HCT116 (cell line): ENCODE results near the gene GCGR.

Experiments used
- ATF3 ChIP-seq: IDR thresholded peaks from 2 replicates; pipeline ENCODE4 v1.6.1; 2012
- CBX3 ChIP-seq: IDR thresholded peaks from 2 replicates; pipeline ENCODE4 v1.6.1; 2012; ENCODE audit warnings: low read depth
- CTCF ChIP-seq, 3 experiments: fragments of 200-600 bp in 1 of 3; sonication (generic) in 1 of 3; IDR thresholded peaks in 2 of 3; conservative IDR thresholded peaks in 1 of 3; 2 replicates each; pipeline ENCODE4 v1.5.1; 2012 to 2017; ENCODE audit warnings: low read depth in 2 of 3, low read length in 2 of 3, antibody characterized with exemption in 1 of 3, borderline replicate concordance in 1 of 3, control low read depth in 1 of 3, mild to moderate bottlenecking in 1 of 3, mixed read lengths in 1 of 3, mixed run types in 1 of 3, moderate library complexity in 1 of 3; ENCODE audit not compliant: insufficient read depth in 1 of 3
- EZH2 ChIP-seq: fragments of 200-600 bp; sonication (generic); IDR thresholded peaks from 2 replicates; pipeline ENCODE4 v1.6.1; 2017; ENCODE audit warnings: antibody characterized with exemption, mixed run types
- EZH2phosphoT487 ChIP-seq: fragments of 200-600 bp; IDR thresholded peaks from 2 replicates; pipeline ENCODE4 v1.6.1; 2018; ENCODE audit warnings: antibody characterized with exemption, borderline replicate concordance
- JUND ChIP-seq: IDR thresholded peaks from 2 replicates; pipeline ENCODE4 v1.6.1; 2012
- POLR2A ChIP-seq: IDR thresholded peaks from 2 replicates; pipeline ENCODE4 v1.7.0; 2011; ENCODE audit warnings: borderline replicate concordance; ENCODE audit not compliant: insufficient read depth, insufficient read length; ENCODE audit errors: extremely low read depth
- POLR2AphosphoS5 ChIP-seq: IDR thresholded peaks from 2 replicates; pipeline ENCODE4 v1.6.1; 2011; ENCODE audit warnings: mild to moderate bottlenecking, low read depth, low read length, moderate library complexity
- TCF7L2 ChIP-seq: IDR thresholded peaks from 2 replicates; pipeline ENCODE4 v1.7.0; 2011; ENCODE audit warnings: borderline replicate concordance, inconsistent platforms; ENCODE audit not compliant: insufficient read depth, insufficient read length; ENCODE audit errors: extremely low read depth
- YY1 ChIP-seq: IDR thresholded peaks from 2 replicates; pipeline ENCODE4 v1.6.1; 2011; ENCODE audit warnings: low read length, low read depth, moderate library complexity, mild to moderate bottlenecking; ENCODE audit not compliant: insufficient replicate concordance; ENCODE audit errors: extremely low read depth

GRCh38 chr17:81829858-81830257, 25.9 kb downstream of the GCGR start:
- no peak for TF ChIP-seq EZH2
- no peak for TF ChIP-seq POLR2A
- TF ChIP-seq ATF3 = no peak
- TF ChIP-seq CTCF (IDR thresholded peaks at IDR 0.05 in 2 of 3, conservative IDR thresholded peaks at IDR 0.05 in 1 of 3; ENCODE audit: borderline replicate concordance in 1 of 3, insufficient read depth in 1 of 3, low read depth in 2 of 3, low read length in 2 of 3) = no peak
- TF ChIP-seq JUND = no peak
- TF ChIP-seq CBX3 = no peak
- TF ChIP-seq EZH2phosphoT487 = no peak
- TF ChIP-seq YY1 = no peak
- no peak for TF ChIP-seq POLR2AphosphoS5
- no peak for TF ChIP-seq TCF7L2
